Middle frontal gyrus (tissue), 1 donor: ENCODE data around the gene CASP8.
"Not testable (repeated sequence)": the region's sequence is repeated elsewhere in the genome, so short reads cannot be mapped to it uniquely, and the experiment has no call there.

Experiments used
- DNase-seq: peaks from one replicate; pipeline ENCODE4 v3.0.0-alpha.2; 2015; ENCODE audit warnings: low spot score; ENCODE audit errors: extremely low spot score

CASP8 gene

DNA sequence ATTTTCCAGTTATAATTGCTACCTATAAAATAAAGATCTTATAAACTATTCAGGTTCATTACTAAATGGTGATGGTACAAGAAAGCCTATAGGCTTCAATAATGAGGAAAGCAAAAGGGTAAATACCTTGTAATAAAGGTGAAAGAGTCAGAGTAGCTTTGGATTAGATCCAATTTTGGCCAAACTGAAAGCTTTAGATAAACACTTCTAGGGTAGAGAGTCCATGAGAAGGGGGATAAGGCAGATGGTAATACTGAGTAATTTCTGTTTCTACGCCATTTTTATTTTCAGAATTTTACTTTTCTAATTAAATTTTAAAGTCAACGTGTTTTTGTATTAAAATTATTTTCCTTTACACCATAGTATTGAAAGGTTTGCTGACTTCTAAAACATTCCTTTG lies 9.4 kb downstream of the CASP8 start:
- DNase-seq, result no peak

DNA sequence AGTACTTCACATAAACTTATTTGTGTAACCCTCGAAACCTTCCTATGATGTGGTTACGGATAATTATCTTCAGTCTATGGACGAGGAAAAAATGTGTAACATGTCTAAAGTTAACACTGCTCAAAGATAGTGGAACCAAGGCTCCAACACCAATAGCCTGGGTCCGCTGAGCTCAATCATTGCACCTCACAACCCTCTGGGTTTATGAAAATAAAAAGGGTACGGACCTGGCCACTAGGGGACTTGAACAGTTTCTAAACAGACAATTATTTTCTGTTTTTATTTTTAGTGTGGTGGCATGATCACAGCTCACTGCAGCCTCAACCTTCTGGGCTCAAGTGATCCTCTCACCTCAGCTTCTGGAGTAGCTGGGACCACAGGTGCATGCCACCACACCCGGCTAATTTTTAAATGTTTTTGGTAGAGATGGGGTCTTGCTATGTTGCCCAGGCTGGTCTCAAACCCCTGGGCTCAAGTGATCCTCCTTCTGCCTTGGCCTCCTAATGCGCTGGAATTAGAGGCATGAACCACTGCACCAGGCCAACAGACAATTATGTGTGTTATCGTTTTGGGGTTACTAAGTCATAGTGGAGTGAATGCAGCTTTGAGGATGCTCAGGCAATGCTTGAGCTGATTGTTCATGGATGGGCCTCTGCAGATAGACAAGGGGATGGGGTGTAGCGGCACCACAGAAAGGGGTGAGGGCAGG lies 10.1 kb downstream of the CASP8 start:
- no peak for DNase-seq

DNA sequence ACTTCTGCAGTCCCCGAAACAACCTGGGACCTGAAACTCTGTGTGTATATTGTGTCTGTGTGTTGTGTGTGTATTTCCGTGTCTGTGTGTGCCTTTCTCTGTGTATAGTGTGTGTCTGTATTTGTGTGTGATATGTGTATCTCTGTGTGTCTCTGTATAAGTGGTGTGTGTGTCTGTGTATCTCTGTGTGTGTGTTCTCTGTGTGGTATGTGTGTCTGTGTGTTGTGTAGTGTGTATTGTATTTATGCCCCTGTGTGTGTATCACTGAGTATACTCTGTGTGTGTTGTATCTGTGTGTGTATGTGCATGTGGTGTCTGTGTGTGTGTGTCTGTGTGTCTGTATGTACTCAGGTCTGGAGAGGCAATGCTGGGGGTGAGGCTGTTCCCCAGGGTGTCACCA lies 11.6 kb downstream of the CASP8 start:
- no peak for DNase-seq

DNA sequence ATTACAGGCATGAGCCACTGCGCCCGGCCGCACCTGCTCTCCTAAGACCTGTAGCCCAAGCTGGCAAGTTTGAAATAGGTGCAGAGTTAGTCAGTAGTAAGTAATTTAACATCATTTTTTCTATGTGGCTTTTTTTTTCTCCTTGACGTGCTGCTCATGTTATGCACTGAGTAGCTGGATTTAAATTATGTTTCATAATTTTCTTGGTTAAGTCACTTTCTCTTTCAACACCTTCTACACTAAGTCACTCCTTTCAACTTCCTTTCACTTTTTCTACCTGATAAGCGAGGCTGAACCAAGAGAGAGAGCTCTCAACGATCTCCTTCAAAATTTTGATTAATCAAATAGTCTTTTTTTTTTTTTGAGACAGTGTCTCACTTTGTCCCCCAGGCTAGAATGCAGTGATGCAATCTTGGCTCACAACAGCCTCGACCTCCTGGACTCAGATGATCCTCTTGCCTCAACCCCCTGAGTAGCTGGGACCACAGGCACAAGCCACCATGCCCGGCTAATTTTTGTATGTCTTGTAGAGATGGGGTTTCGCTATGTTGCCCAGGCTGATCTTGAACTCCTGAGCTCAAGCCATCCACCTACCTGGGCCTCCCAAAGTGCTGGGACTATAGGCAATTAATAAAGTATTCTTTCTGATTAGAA lies 13.1 kb downstream of the CASP8 start:
- DNase-seq, result no peak

DNA sequence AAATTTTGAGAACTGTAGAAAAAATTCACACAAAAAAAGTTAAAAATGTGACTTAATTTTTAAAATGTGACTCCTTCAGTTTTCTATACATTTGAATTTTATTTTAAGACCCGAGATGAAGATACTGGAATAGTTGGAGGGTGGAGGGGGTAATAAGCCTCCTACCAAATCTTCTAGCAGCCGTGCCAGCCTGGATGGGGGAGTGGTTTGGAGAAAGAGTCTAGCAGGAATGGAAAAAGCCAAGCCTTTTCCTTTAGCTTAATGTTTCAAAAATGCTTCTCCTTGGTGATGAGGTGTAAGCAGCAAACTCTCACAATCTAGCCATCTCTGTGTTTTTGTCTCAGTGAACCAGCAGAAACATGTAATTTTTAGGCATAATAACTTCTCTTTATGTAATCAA lies 14.7 kb downstream of the CASP8 start:
- DNase-seq, result no peak

DNA sequence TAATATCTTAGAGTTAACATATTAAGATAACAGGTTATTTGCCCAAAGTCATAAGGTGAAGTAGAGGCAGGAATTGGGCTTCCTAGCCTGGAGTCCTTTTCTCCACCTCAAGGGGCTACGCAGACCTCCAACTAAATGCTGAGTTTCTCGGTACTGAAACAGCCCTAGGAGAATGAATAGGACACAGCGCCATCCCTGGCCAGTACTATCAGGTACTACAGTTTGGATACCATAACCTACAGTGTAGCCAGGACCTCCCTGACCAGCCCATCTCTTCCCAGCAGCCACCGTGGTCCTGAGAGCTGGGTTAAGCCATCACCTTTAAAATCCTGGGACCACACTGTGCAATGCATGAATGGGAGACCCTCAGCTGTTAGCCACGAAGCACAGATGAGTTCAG lies 15.7 kb downstream of the CASP8 start:
- DNase-seq, result no peak

DNA sequence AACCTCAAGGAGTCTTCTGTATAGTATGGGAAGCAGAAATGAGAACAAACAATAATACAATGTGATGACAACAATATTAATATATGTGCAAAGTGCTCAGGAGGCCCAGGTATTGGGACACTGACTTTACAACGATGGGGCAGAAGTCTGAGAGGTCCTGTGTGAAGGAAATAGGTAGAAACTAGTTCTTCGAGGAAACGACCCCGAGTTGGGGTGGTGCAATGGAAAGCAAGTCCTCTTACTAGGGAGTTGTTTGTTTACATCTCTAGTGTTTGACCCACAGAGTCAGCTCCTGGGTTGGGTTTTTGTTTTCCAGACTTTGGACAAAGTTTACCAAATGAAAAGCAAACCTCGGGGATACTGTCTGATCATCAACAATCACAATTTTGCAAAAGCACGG lies 16.2 kb downstream of the CASP8 start:
- no peak for DNase-seq

DNA sequence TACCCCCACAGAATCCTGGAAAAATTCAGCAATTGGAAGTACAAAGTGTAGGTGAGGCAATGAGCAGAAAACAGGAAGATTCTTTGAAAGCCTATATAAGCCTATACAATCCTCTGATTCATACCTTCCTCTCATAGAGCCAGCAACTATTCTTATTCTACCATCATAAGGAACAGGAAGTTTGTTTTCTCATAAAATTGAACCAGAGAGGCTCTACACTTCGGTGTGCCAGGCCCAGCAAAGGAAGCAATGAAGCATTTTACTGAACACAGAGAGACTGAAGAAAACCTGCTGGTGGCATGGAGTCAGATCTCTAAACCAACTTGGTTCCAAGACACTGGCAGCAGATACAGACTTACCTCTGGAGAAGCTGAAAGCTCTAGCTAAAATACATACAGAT lies 18.7 kb downstream of the CASP8 start:
- DNase-seq, result no peak

DNA sequence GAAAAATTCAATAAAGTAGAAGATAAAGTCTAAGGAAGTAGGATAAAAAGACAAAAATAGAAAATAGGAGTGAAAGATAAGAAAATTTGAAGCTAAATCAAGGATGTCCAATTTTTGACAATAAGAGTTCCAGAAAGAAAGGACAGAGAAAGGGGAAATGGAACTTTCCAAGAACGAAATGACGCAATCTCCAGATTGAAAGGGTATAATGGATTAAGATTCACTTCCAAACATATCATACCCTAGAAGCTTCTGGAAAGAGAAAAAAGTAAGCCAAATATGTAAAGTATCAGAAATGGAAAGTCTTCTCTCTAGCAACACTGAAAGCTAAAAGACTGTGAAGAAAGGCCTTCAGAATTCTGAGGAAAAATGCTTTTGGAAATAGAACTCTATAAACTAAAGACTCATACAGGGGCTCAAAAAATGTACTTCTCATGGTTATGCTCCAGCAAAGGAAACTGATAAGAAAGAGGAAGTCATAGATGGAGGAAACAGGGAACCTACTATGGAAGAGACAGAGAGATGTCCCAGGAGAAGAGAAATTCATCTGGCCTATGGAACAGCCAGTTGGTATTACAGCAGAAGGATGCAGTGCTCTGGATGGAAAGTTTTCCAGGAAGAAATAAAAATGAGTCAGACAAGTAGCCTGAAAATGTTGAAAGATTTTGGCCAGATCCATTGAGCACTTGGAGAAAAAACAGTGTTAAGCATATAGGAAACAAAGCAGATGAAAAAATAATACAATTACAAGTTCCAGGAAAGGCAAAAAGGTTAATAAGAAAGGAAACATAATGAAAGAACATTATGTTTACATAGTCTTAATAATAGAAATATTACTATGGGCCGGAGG lies 20.1 kb downstream of the CASP8 start:
- DNase-seq, result no peak

DNA sequence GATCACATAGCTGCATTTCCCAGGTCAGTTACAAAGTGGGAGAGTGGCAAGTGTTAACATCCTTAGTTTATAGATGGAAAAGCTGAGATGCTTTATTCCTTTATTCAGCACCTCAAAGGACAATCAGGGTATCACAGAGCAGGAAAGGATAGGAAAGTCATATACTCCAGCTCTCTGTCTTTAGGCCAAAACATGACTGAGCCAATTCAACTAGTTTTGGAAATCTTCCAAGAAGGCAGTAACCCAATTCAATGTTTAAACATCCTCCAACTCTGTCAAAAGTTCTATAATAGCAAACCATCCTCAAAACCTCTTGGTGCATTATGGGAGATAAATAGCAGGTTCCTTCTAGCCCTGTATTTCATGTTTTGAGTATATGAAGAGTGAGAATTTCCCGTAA lies 25.2 kb downstream of the CASP8 start:
- DNase-seq, result no peak

DNA sequence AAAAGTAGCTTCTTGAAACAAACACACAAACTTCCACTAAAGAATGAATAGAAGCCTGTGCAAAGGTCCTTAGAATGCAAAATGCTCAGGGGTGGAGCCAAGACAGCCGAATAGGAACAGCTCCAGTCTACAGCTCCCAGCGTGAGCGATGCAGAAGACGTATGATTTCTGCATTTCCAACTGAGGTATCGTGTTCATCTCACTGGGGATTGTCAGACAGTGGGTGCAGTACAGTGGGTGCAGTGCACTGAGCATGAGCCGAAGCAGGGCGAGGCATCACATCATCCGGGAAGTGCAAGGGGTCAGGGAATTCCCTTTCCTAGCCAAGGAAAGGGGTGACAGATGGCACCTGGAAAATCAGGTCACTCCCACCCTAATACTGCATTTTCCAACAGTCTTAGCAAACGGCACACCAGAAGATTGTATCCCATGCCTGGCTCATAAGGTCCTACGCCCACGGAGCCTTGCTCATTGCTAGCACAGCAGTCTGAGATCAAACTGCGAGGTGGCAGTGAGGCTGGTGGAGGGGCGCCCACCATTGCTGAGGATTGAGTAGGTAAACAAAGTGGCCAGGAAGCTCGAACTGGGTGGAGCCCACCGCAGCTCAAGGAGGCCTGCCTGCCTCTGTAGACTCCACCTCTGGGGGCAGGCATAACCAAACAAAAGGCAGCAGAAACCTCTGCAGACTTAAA lies 30.3 kb downstream of the CASP8 start:
- DNase-seq, result not testable (repeated sequence)

DNA sequence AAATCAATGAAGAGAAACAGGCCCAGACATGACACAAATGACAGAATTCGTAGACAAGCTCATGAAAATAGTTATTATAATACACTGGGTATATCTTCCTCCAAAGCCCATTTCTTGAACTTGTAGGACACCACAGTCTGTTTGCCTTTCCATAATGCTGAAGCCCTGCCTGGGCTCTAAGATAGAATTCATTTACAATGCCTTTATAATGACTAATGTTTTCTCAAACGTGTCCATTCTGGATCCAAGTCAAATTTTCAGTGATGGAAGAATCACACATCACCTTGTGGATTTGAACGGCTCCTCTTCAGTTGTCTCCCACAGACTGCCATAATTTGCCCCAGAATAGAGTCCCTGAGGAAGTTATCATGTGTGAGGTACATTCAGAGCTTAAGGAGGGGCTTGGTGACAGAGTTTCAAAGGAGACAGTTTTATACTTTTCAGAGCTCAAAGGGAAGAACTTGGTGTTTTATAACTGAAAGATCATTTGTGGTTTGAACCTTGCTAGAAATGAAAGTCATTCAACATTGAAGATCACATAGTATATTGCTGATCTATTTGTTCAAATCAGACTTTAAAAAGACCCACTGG lies 38.2 kb downstream of the CASP8 start:
- no peak for DNase-seq

DNA sequence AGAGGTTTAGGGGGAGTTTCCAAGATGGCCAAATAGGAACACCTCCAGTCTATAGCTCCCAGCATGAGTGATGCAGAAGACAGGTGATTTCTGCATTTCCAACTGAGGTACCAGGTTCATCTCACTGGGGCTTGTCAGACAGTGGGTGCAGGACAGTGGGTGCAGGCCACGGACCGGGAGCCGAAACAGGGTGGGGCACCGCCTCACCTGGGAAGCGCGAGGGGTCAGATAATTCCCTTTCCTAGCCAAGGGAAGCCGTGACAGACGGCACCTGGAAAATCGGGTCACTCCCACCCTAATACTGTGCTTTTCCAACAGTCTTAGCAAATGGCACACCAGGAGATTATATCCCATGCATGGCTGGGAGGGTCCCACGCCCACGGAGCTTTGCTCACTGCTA lies 39.6 kb downstream of the CASP8 start:
- DNase-seq, result not testable (repeated sequence)

DNA sequence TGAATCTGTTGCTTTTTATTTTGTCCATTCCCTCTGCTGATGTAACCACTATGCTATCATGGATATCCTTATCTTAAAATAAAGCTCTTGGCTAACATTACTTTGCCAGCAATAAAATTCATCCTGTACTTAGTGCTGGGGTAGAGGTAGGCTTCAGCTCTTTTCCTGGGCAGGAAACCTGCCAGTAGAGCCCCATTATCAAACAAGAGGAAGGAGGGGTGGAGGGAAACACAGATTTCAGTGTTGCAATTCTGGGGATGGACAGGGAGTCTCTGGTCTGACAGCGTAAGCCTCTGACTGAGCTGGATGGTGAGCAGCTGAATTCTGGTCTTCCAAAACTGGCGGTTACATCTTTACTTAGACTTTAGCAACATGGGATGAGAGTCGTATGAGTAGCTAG lies 47.5 kb downstream of the CASP8 start:
- DNase-seq, result no peak

DNA sequence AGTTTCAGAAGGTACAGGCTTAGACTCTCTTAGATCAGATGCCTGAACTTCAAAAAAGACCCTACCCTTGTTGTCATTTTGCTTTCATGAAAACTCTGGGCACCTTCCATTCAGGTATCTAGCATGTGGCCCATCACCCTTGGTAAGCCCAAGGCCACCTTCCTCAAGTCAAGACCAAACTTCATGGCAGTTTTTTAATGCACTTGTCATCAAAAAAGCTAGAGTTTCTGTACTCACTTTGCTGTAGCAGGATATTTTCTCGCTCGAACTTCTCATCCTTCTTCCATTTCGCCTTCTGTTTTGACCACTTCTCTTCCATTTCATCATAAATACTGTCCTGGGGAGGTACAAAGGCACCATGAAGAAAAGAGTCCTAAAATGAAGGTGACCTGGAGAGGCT lies 48.6 kb downstream of the CASP8 start:
- no peak for DNase-seq

DNA sequence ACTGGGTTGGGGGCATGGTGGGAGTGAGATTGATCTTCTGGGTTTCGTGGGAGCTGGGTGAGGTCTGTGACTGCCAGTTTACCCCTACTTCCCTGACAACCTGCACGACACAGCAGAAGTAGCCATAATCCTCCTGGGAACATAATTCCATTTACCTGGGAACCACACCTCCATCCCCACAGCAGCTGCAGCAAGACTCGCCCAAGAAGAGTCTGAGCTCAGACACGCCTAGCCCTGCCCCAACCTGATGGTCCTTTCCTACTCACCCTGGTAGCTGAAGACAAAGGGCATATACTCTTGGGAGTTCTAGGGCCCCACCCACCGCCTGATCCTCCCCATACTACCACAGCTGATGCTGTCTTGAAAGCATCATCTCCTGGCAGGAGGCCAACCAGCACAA lies 53.0 kb downstream of the CASP8 start:
- DNase-seq, result no peak

DNA sequence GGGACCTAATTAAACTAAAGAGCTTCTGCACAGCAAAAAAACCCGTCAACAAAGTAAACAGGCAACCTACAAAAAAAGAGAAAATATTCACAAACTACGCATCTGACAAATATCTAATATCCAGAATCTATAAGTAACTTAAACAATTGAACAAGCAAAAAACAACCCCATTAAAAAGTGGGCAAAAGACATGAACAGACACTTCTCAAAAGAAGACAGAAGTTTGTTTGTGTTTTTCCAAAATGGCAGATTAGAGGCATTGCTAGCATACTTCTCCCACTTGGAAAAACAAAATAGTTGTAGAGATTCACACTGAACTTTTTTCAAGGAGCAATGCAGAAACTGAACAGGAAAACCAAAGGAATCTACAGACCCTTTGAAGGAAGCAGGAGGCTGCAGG lies 59.2 kb downstream of the CASP8 start:
- DNase-seq, result no peak

DNA sequence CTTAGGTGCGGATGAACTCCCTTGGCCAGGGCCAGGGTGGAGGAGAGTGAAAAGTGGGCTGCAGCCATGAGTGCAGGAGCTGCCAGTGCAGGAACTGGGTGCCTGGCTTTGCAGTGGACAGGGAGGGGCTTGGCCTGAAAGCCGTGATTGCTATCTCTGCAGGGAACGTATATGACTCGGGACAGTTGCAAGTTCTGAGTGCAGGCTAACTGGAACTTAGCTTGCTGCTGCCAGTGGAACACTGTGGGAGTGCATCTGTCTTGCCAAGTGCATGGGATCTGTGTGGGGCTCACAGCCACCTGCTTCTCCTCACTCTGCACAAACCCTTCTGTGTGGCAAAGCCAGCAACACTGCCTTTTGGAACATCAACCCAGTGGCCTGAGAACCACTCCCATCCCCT lies 59.9 kb downstream of the CASP8 start:
- no peak for DNase-seq

DNA sequence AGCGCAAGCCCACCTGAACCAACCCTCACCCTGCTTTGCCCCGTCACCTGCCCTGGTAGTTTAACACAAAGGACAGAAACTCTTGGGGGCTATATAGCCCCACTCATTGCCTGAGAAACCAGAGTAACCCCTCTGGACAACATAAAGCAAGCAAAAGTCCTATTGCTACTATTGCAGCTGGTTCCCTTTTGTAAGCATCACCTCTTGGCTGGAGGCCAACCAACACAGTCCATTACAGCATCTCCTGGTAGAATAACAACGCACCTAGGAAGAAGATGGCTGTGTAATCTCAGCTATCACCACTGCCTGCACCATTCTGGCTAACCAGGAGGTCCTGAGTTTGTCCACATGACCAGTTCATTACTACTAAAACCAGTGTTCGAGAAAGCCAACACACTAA lies 60.4 kb downstream of the CASP8 start:
- no peak for DNase-seq

DNA sequence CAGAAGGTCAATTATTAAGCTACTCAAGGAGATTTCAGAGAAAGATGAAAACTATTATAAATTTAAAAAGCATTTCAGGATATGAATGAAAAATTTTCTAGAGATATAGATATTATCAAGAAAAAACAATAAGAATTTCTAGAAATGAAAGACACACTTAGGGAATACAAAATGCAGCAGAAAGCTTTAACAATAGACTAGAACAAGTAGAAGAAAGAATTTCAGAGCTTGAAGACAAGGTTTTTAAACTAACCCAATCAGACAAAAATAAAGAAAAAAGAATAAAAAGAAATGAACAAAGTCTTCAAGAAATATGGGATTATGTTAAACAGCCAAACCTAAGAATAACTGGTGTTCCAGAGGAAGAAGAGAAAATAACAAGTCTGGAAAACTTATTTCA lies 62.4 kb downstream of the CASP8 start:
- DNase-seq, result no peak

DNA sequence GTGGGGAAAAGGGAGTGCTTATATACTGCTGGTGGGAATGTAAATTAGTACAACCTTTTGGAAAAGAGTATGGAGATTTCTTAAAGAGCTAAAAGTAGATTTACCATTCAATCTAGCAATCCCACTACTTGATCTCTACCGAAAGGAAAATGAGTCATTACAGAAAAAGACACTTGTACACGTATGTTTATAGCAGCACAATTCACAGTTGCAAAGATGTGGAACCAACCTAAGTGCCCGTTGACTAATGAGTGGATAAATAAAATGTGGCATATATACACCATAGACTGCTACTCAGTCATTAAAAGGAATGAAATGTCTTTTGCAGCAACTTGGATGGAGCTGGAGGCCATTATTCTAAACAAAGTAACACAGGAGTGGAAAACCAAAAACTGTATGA lies 67.3 kb downstream of the CASP8 start:
- DNase-seq, result no peak

DNA sequence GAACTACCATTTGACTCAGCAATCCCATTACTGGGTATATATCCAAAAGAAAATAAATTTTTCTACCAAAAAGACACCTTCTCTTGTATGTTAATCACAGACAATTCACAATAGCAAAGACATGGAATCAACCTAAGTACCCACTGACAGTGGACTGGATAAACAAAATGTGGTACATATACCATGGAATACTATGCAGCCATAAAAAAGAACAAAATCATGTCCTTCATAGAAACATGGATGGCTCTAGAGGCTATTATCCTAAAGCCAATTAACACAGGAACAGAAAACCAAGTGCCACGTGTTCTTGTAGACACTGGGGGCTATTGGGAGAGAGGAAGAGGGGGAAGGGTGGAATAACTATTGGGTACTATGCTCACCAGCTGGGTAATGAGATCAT lies 69.1 kb downstream of the CASP8 start:
- no peak for DNase-seq
